ENCODE data around the gene ZNF507.
"Not testable (repeated sequence)": the region's sequence is repeated elsewhere in the genome, so short reads cannot be mapped to it uniquely, and the experiment has no call there.

ZNF507 gene

DNA sequence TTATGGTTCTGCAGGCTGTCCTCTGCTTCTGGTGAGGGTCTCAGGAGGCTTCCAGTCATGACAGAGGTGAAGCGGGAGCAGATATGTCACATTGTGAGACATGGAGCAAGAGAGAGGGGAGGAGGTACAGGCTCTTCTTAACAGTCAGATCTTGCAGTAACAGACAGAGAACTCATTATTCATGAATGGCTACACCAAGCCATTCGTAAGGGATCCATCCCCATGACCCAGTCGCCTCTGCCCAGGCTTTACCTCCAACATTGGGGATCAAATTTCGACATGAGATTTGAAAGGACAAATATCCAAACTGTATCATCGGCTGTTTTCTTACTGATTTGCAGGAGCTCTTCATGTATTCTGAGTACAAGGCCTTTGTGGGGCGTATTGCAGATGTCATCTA is 21.7 kb downstream of the ZNF507 start:
- DNase-seq (ENCODE audit: low read depth in 2 of 2, low spot score in 1 of 2) = no peak

DNA sequence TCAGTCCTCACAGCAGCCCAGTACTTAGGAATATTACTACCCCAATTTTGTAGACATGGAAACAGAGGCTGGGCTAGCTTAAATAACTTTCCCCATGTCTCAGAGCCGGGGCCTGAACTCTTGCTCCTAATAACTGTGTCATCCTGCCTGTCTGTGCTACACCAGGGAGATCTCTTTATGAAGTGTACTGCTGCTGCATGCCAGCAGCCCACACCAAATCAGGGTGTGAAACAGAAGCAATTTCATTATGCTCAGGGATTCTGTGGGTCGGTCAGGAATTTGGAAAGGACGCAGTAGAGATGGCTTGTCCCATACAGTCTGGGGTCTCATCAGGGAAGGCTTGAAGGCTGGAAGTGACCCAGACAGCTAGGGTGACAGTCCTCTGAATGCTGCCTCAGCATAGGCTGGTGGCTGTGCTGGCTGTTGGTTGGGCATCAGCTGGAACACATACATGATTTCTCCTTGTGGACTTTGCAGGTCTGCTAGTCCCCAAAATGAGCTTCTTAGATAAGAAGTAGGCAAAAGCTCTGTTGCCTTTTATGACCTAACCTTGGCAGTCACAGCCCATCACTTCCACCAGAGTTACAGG is 22.6 kb downstream of the ZNF507 start:
- DNase-seq (ENCODE audit: low read depth in 2 of 2, low spot score in 1 of 2) = no peak

DNA sequence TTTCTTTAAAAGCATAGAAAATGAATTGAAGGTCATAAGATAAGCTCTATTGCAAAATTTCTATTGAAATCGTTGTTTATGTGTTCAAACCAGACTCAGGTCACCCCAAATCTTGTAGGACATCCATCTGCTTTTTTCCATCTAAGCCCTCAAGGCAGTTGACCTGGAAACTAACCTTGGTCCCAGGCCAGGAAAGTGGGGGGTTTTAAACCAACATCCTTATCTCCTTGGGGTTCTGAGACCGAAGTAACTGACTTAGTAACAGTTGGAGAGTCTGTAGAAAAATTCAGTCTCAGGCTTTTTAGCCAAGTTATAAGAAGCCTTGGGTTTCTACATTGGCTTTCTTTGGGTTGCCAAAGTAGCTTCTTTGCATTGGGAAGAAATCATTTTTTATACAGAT is 23.4 kb downstream of the ZNF507 start:
- DNase-seq (ENCODE audit: low read depth in 2 of 2, low spot score in 1 of 2) = no peak

DNA sequence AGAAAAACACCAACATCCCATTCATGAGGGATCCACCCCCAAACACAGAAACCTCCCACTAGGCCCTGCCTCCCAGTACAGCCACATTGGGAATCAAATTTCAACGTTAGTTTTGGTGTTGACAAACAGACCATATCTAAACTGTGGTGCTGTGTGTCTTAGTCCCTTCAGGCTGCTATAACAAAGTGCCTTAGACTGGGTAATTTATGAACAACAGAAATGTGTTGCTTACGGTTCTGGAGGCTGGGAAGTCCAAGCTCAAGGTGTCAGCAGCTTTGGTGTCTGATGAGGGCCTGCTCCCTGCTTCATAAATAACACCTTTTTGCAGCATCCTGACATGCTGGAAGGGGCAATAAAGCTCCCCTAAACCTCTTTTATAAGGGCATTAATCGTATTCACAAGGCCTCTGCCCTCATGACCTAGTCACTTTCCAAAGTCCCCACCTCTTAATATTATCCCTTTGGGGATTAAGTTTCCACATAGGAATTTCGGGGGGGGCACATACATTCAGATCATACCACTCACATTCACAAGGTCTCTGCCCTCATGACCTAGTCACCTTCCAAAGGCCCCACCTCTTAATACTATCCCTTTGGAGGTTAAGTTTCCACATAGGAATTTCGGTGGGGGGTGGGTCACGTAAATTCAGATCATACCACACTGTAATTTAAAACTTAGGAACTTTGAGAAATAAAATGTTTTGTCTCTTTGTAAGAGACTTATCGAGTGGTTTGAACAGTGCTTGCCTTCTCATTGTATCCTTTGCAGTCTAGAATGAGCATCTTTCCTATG is 27.5 kb downstream of the ZNF507 start:
- DNase-seq (ENCODE audit: low read depth in 2 of 2, low spot score in 1 of 2) = no peak

GRCh38 chr19:32373585-32374295 is 28.3 kb downstream of the ZNF507 start:
- DNase-seq (ENCODE audit: low read depth in 2 of 2, low spot score in 1 of 2) = no peak

GRCh38 chr19:32374362-32374761 is 29.0 kb downstream of the ZNF507 start:
- DNase-seq (ENCODE audit: low read depth in 2 of 2, low spot score in 1 of 2) = not testable (repeated sequence)

- DNase-seq (ENCODE audit: low read depth in 2 of 2, low spot score in 1 of 2) = not testable (repeated sequence)
Measured at GRCh38 chr19:32377088-32377487, 31.7 kb downstream of the ZNF507 start.

DNA sequence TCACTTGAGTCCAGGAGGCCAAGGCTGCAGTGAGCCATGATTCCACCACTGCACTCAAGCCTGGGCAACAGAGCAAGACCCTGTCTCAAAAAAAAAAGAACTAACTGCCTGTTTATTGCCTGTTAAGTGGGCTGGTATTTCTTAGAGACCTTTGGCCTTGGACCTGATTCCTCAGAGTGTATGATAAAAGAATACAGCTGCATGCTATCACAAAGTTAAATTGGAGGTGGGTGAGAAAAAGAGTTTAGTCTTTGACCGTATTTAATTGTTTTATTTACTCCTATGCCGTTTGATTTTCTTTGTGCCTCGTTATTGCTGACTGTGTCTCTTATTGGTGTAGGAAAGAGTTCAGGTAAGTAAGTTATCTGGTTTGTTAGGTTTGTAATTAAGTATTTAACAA is 34.9 kb downstream of the ZNF507 start:
- DNase-seq (ENCODE audit: low read depth in 2 of 2, low spot score in 1 of 2) = no peak

DNA sequence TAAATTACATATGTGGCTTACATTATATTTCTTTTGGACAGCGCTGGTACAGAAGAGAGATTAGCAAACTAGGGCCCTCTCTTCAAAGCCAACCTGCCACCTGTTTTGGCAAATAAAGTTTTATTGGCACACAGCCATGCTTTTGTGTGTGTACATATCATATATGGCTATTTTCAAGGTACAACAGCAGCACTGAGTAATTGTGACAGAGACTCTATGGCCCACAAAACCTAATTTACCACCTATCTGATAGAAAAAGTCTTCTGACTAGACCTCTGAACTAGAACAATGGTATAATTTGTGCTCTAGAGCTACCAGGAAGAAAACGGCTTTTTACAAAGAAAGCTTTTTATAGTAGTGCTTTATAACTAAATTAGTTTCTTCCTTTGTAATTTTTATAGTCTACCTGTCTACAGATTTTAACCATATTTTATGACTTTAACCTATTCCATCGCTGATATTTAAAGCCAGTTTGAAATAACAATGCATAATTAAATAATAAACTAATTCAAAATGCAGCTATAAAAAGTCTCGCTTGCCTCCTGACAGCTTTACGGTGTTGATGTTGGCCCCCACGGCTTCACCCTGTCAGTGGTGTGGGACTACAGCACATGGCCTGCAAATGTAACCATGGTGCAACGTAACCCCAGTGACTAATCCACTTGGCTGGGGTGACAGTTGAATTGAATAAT is 42.4 kb downstream of the ZNF507 start:
- DNase-seq (ENCODE audit: low read depth in 2 of 2, low spot score in 1 of 2) = no peak

GRCh38 chr19:32388393-32388855 is 43.0 kb downstream of the ZNF507 start:
- DNase-seq (ENCODE audit: low read depth in 2 of 2, low spot score in 1 of 2) = no peak

DNA sequence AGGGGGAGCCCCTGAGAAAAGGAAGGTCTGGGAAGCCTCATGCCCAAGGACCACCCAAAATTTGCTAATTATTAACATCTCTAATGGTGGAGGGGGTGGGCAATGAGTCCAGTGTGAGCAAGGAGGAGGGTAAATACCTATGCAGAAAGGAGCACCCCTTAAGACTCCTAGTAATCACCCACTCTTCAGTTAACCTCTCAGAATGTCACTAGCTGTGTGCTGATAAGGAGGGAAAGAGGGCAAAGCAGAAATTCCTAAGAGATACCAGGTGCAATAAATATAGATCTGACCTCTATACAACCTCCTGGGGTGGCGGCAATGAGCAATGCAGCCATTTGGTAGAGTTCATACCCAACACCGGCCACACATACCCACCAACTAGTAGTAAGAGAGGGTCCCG is 47.5 kb downstream of the ZNF507 start:
- no peak for DNase-seq (ENCODE audit: low read depth in 2 of 2, low spot score in 1 of 2)

DNA sequence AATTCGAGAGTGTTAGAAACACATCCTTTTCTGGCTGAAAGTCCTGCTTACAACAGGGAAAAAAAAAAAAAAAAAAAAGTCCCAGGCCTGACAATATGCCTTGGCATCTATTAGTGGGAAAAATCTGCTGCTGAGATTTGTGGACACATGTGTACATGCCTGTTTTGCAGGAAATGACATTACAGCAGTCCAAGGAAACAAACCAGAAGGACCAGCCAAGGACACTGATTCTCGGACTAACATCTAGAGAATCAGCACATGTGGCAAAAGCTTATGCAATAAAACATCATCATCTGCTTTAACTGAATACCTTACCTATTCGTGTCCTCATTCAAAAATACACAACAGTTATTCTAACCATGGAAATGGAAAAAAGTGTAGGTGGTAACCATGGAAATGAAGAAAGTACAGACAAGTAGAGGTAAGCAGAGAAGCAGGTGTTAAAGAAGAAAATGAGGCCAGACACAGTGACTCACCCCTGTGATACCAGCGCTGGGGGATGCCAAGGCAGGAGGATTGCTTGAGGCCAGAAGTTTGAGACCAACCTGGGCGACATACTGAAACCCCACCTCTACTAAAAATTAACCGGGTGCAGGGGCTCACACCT is 50.7 kb downstream of the ZNF507 start:
- DNase-seq (ENCODE audit: low read depth in 2 of 2, low spot score in 1 of 2) = no peak

DNA sequence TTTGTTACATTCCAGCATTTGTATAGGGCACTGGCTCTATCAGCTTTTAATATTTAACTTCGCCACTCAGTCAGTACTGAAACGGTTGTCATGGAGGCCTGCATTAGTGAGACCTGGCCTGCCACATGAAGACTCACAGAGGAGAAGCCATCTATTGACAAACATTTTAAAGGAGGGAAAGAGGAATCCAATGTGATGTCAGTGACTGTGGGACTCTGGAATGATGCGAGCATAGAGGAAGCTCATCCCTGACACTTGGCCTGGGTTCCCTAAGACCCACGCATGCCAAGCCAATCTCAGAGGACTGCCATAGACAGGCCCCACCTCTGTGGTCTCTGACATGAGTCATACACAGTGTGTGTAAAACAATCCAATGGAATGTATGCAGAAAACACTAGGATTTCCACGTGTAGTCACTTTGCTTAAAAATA is 52.3 kb downstream of the ZNF507 start:
- DNase-seq (ENCODE audit: low read depth in 2 of 2, low spot score in 1 of 2) = no peak

GRCh38 chr19:32401992-32402391 is 56.6 kb downstream of the ZNF507 start:
- no peak for DNase-seq (ENCODE audit: low read depth in 2 of 2, low spot score in 1 of 2)

GRCh38 chr19:32403291-32403995 is 58.0 kb downstream of the ZNF507 start:
- no peak for DNase-seq (ENCODE audit: low read depth in 2 of 2, low spot score in 1 of 2)

DNA sequence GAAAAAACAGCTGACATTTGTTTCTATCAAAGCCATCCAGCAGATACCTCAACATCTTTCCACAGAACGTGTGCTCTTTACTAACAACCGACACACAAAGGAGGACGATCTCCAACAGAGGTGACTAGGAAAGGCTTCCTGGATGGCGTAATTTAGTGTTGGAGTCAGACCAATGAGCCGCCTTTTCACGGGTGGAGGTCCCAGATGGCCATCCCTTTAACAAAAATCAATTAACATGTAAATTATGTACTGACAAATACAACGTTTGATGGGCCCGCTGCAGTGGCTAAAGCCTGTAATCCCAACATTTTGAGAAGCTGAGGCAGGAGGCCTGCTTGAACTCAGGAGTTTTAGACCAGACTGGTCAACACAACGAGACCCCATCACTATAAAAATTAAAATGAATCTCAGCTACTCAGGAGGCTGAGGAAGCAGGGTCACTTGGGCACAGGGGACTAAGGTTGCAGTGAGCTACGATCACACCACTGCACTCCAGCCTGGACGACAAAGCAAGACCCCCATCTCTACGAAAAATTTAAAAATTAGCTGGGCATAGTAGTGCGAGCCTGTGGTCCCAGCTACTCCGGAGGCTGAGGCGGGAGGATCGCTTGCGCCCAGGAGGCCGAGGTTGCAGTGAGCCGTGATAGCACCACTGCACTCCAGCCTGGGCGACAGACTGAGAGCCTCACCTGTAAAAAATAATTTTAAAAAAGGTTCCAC is 59.0 kb downstream of the ZNF507 start:
- no peak for DNase-seq (ENCODE audit: low read depth in 2 of 2, low spot score in 1 of 2)

- peak in 1 of 2 donors; percentile 2 for DNase-seq (ENCODE audit: low read depth in 2 of 2, low spot score in 1 of 2)
Measured at GRCh38 chr19:32404933-32405430, 59.6 kb downstream of the ZNF507 start.

DNA sequence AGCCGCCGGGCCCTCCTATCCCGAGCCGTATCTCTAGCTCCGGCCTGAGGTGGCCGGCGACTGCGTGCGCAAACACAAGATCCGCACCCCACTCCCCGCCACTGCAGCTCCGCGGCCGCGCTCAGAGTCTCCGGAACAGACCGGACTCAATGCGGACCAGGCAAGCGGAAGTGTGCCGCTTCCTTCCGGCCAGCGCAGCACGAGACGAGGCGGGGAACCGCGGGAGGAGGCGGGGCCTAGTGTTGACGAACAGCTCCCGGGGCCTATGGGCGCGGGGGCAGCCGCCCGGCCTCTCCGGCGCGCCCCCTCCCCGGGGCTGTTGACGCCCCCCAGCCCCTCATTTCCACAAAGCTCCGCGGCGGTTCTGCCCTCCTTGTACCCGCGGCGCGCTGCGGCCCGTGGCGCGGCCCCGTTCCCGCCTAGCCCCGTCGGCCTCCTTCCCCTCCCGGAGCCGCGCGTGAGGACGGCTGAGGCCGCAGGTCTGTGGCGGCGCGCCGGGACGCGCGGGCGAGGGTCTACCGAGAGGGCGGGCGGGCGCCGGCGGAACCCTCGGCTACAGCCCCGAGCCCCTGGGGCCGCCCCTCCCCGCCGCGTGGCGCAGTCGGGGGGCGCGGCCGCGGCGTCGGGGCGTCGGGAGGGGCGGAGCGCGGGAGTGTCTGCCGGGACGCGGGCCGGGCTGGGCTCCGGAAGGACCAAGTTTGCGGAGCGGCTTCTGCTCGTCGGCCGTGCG is 60.2 kb downstream of the ZNF507 start, which contains the start of gene DPY19L3:
Gene DPY19L3, plus strand, starts transcription at position 340 of the 730 bp plus-strand sequence. CDS start 2,484 bp downstream, outside the sequence.
- peak; percentile 63 to 84 for DNase-seq (ENCODE audit: low read depth in 2 of 2, low spot score in 1 of 2)
